Right lobe of liver (tissue), 4 donors: ENCODE results near the gene BAG1.

Experiments
- POLR2A ChIP-seq: fragments of 450-650 bp; IDR thresholded peaks from one replicate; pipeline ENCODE4 v1.6.1; 2017; ENCODE audit warnings: antibody characterized with exemption, mild to moderate bottlenecking
- TF ChIP-seq, protein P1 (sequence below), 4 donors: fragments of 200-600 bp in 3 of 4; fragments of 450-650 bp in 1 of 4; IDR thresholded peaks; one replicate each; pipeline versions ENCODE4 v1.5.1 to v1.8.0; 2016 to 2022; ENCODE audit warnings: antibody characterized with exemption in 4 of 4, mild to moderate bottlenecking in 2 of 4
- donor health status: DM: no; HTN: no; CAD: no.
- donor health status: DM: no; HTN: no; CAD: no.
- donor health status: DM: no; HTN: yes; CAD: no.

DNA sequence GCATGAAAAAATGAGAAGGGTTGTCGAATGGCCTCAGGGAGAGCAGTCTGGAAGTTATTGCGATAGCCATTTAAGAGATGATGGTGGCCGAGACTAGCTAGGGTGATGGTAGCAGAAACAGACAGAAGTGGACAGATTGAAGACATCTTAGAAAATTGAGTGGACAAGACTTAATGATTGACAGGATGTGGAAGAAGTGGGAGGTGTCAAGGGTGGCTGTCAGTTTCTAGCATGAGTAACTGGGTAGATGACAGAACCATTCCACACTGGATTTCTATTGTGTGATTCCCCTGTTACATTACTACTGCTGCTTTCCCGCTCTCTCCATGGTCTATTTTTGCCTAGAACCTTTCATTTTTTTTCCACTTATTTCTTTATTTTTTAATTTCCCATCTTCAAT, 13.0 kb upstream of the BAG1 start:
- no peak for TF ChIP-seq POLR2A
- TF ChIP-seq, protein P1, sequence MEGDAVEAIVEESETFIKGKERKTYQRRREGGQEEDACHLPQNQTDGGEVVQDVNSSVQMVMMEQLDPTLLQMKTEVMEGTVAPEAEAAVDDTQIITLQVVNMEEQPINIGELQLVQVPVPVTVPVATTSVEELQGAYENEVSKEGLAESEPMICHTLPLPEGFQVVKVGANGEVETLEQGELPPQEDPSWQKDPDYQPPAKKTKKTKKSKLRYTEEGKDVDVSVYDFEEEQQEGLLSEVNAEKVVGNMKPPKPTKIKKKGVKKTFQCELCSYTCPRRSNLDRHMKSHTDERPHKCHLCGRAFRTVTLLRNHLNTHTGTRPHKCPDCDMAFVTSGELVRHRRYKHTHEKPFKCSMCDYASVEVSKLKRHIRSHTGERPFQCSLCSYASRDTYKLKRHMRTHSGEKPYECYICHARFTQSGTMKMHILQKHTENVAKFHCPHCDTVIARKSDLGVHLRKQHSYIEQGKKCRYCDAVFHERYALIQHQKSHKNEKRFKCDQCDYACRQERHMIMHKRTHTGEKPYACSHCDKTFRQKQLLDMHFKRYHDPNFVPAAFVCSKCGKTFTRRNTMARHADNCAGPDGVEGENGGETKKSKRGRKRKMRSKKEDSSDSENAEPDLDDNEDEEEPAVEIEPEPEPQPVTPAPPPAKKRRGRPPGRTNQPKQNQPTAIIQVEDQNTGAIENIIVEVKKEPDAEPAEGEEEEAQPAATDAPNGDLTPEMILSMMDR (IDR thresholded peaks at IDR 0.05), result no peak
